Mesenchymal stem cell (in vitro differentiated cells and primary cell): ENCODE data around the gene PLEKHH1.

Experiments used
- DNase-seq: peaks from one replicate; pipeline ENCODE4 v3.0.0-alpha.2; 2013
- H2AFZ ChIP-seq: one replicate; pipeline ENCODE4 v1.6.1; 2013; ENCODE audit warnings: low read depth, mild to moderate bottlenecking, control low read depth, inconsistent platforms, low read length, moderate library complexity
- H2AK5ac ChIP-seq: 2 replicates; pipeline ENCODE4 v1.6.1; 2013; ENCODE audit warnings: low read length, moderate library complexity, mild to moderate bottlenecking, inconsistent platforms; ENCODE audit not compliant: severe bottlenecking
- H2BK120ac ChIP-seq: one replicate; pipeline ENCODE4 v1.6.1; 2013; ENCODE audit warnings: low read depth, mild to moderate bottlenecking, inconsistent platforms, low read length, moderate library complexity
- H2BK12ac ChIP-seq, 2 experiments: one replicate each; pipeline ENCODE4 v1.6.1; 2013; ENCODE audit warnings: inconsistent platforms in 2 of 2, low read length in 2 of 2, mild to moderate bottlenecking in 2 of 2, moderate library complexity in 2 of 2, control low read depth in 1 of 2
- H2BK15ac ChIP-seq: one replicate; pipeline ENCODE4 v1.6.1; 2013; ENCODE audit warnings: mild to moderate bottlenecking, low read depth, inconsistent platforms; ENCODE audit not compliant: poor library complexity, severe bottlenecking
- H2BK5ac ChIP-seq: 2 replicates; pipeline ENCODE4 v1.6.1; 2013; ENCODE audit warnings: low read depth, mild to moderate bottlenecking, low read length, control low read depth, inconsistent platforms; ENCODE audit not compliant: poor library complexity, severe bottlenecking
- H3K14ac ChIP-seq, 2 experiments: one replicate each; pipeline ENCODE4 v1.6.1; 2013; ENCODE audit warnings: inconsistent platforms in 2 of 2, low read length in 2 of 2, control low read depth in 1 of 2, mild to moderate bottlenecking in 1 of 2, moderate library complexity in 1 of 2
- H3K18ac ChIP-seq, 2 experiments: one replicate each; pipeline ENCODE4 v1.6.1; 2013; ENCODE audit warnings: inconsistent platforms in 2 of 2, low read length in 2 of 2, control low read depth in 1 of 2, low read depth in 1 of 2, mild to moderate bottlenecking in 1 of 2
- H3K23ac ChIP-seq, 2 experiments: one replicate each; pipeline ENCODE4 v1.6.1; 2013; ENCODE audit warnings: inconsistent platforms in 2 of 2, low read length in 2 of 2, mild to moderate bottlenecking in 2 of 2, moderate library complexity in 2 of 2, control low read depth in 1 of 2
- H3K27ac ChIP-seq: 2 replicates; pipeline ENCODE4 v1.5.1; 2013; ENCODE audit warnings: mild to moderate bottlenecking, moderate library complexity, low read length, control low read depth, inconsistent platforms; ENCODE audit not compliant: poor library complexity, severe bottlenecking
- H3K27me3 ChIP-seq, 2 experiments: 2 replicates each; pipeline versions ENCODE4 v1.6.1 to v1.7.0; 2013; ENCODE audit warnings: low read length in 2 of 2, mild to moderate bottlenecking in 2 of 2, moderate library complexity in 2 of 2, control low read depth in 1 of 2, inconsistent platforms in 1 of 2; ENCODE audit not compliant: control insufficient read depth in 1 of 2, insufficient read depth in 1 of 2
- H3K36me3 ChIP-seq, 2 experiments: 2 replicates each; pipeline versions ENCODE4 v1.6.1 to v1.7.0; 2013; ENCODE audit warnings: low read length in 2 of 2, control low read depth in 1 of 2, inconsistent platforms in 1 of 2, low read depth in 1 of 2, mild to moderate bottlenecking in 1 of 2; ENCODE audit not compliant: insufficient read depth in 2 of 2, control insufficient read depth in 1 of 2
- H3K4ac ChIP-seq, 2 experiments: one replicate each; pipeline ENCODE4 v1.6.1; 2013; ENCODE audit warnings: inconsistent platforms in 2 of 2, low read length in 2 of 2, mild to moderate bottlenecking in 2 of 2, moderate library complexity in 2 of 2, control low read depth in 1 of 2, low read depth in 1 of 2
- H3K4me1 ChIP-seq: 2 replicates; pipeline ENCODE4 v1.6.1; 2013; ENCODE audit warnings: low read depth, low read length, control low read depth; ENCODE audit not compliant: control insufficient read depth, insufficient read depth
- H3K4me2 ChIP-seq: 2 replicates; pipeline ENCODE4 v1.6.1; 2013; ENCODE audit warnings: low read length, mild to moderate bottlenecking, inconsistent platforms; ENCODE audit not compliant: poor library complexity, severe bottlenecking
- H3K4me3 ChIP-seq, 2 experiments: 2 replicates each; pipeline versions ENCODE4 v1.5.1 to v1.7.0; 2013; ENCODE audit warnings: low read length in 2 of 2, mild to moderate bottlenecking in 2 of 2, control low read depth in 1 of 2, low read depth in 1 of 2; ENCODE audit not compliant: insufficient read depth in 1 of 2
- H3K79me1 ChIP-seq: replicated peaks from 2 replicates; pipeline ENCODE4 v1.6.1; 2013; ENCODE audit warnings: mild to moderate bottlenecking, control low read depth, low read length, inconsistent platforms; ENCODE audit not compliant: poor library complexity, severe bottlenecking
- H3K9ac ChIP-seq: 2 replicates; pipeline ENCODE4 v1.7.0; 2013; ENCODE audit warnings: mild to moderate bottlenecking, low read length, moderate library complexity
- H3K9me3 ChIP-seq: 2 replicates; pipeline ENCODE4 v1.7.0; 2013; ENCODE audit warnings: mild to moderate bottlenecking, low read length; ENCODE audit not compliant: control insufficient read depth
- H4K8ac ChIP-seq: one replicate; pipeline ENCODE4 v1.6.1; 2013; ENCODE audit warnings: inconsistent platforms, mild to moderate bottlenecking, low read length, moderate library complexity
- H4K91ac ChIP-seq: one replicate; pipeline ENCODE4 v1.6.1; 2013; ENCODE audit warnings: mild to moderate bottlenecking, low read length, inconsistent platforms
- WGBS: methylation state at CpG from one replicate; pipeline ENCODE4 v1.1.7; 2013; ENCODE audit warnings: mixed read lengths; 5-methylcytosine and 5-hydroxymethylcytosine counted together

PLEKHH1 gene

GRCh38 chr14:67510121-67510520, 23.0 kb upstream of the PLEKHH1 start:
- no peak overlapping the region for H3K23ac ChIP-seq
- H3K9me3 ChIP-seq, result no peaks in the 10 kb centered on the region
- no peak overlapping the region for H4K8ac ChIP-seq
- H2BK120ac ChIP-seq, result no peak overlapping the region
- no CpG with 5 or more reads among the region's 2 CpGs for WGBS
- H2BK5ac ChIP-seq, result no peak overlapping the region
- H3K4me1 ChIP-seq, result peaks cover 14% of the 10 kb centered on the region
- no peak overlapping the region for H2AFZ ChIP-seq
- no peak overlapping the region for H3K4me2 ChIP-seq
- H4K91ac ChIP-seq, result no peak overlapping the region
- no peaks in the 10 kb centered on the region for H3K79me1 ChIP-seq
- no peak overlapping the region for H3K9ac ChIP-seq
- H3K14ac ChIP-seq, result no peak overlapping the region
- no peak overlapping the region for H2BK15ac ChIP-seq
- H3K36me3 ChIP-seq, result no peaks in the 10 kb centered on the region
- H2BK12ac ChIP-seq, result no peak overlapping the region
- no peak overlapping the region for H3K4ac ChIP-seq
- peak; percentile 26 for DNase-seq
- no peak overlapping the region for H3K18ac ChIP-seq
- H2AK5ac ChIP-seq, result no peak overlapping the region
- peak overlapping the region in 1 of 2 experiments; percentile 21 for H3K4me3 ChIP-seq
- H3K27me3 ChIP-seq, result peaks cover 0 to 11% of the 10 kb centered on the region in 2 experiments
- no peak overlapping the region for H3K27ac ChIP-seq

- peaks cover 3 to 14% of the 10 kb centered on the region in 2 experiments for H3K27me3 ChIP-seq
- H2BK120ac ChIP-seq, result no peak overlapping the region
- H4K91ac ChIP-seq, result no peak overlapping the region
- H3K9ac ChIP-seq, result no peak overlapping the region
- no peak overlapping the region for H3K23ac ChIP-seq
- H3K18ac ChIP-seq, result no peak overlapping the region
- H2AFZ ChIP-seq, result no peak overlapping the region
- H3K9me3 ChIP-seq, result no peaks in the 10 kb centered on the region
- no peak overlapping the region for H3K4me2 ChIP-seq
- 49% methylated on average over 2 of the region's 3 CpGs for WGBS
- H4K8ac ChIP-seq, result no peak overlapping the region
- H3K4me1 ChIP-seq, result peaks cover 18% of the 10 kb centered on the region
- no peak overlapping the region for H2BK15ac ChIP-seq
- H2BK5ac ChIP-seq, result no peak overlapping the region
- no peak overlapping the region for H2BK12ac ChIP-seq
- no peak overlapping the region for H3K27ac ChIP-seq
- H3K79me1 ChIP-seq, result no peaks in the 10 kb centered on the region
- no peaks in the 10 kb centered on the region for H3K36me3 ChIP-seq
- no peak overlapping the region for H3K14ac ChIP-seq
- peak overlapping the region in 1 of 2 experiments; percentile 21 for H3K4me3 ChIP-seq
- H3K4ac ChIP-seq, result no peak overlapping the region
- no peak for DNase-seq
- no peak overlapping the region for H2AK5ac ChIP-seq
Observed at GRCh38 chr14:67510836-67511235, 22.3 kb upstream of the PLEKHH1 start.

GRCh38 chr14:67512463-67513310, 20.4 kb upstream of the PLEKHH1 start:
- Histone ChIP-seq H2BK120ac (no peak overlapping the region), H4K91ac (no peak overlapping the region), H3K14ac (no peak overlapping the region), H3K4me1 (peaks cover 18% of the 10 kb centered on the region), H2AK5ac (peak overlapping the region; percentile 72), H2BK5ac (no peak overlapping the region), H3K9ac (no peak overlapping the region), H2BK15ac (no peak overlapping the region), H3K23ac (no peak overlapping the region), H3K4me3 (no peak overlapping the region), H3K9me3 (no peaks in the 10 kb centered on the region), H3K79me1 (no peaks in the 10 kb centered on the region), H3K4me2 (no peak overlapping the region), H2AFZ (no peak overlapping the region), H3K18ac (no peak overlapping the region), H3K36me3 (no peaks in the 10 kb centered on the region), H4K8ac (no peak overlapping the region), H3K27ac (no peak overlapping the region), H2BK12ac (no peak overlapping the region), H3K4ac (no peak overlapping the region), H3K27me3 (peaks cover 19 to 32% of the 10 kb centered on the region in 2 experiments)
- DNase-seq, result no peak
- 86% methylated on average over 8 of the region's 8 CpGs for WGBS

GRCh38 chr14:67513631-67514108, 19.4 kb upstream of the PLEKHH1 start:
- H3K4me3 ChIP-seq, result peak overlapping the region in 1 of 2 experiments; percentile 82
- no peak overlapping the region for H3K14ac ChIP-seq
- DNase-seq, result no peak
- no peak overlapping the region for H3K18ac ChIP-seq
- H4K8ac ChIP-seq, result no peak overlapping the region
- H3K4me1 ChIP-seq, result peaks cover 18% of the 10 kb centered on the region
- no peak overlapping the region for H2AFZ ChIP-seq
- H2BK15ac ChIP-seq, result no peak overlapping the region
- no peak overlapping the region for H4K91ac ChIP-seq
- H2BK12ac ChIP-seq, result no peak overlapping the region
- no peak overlapping the region for H2BK5ac ChIP-seq
- H3K27ac ChIP-seq, result no peak overlapping the region
- H2BK120ac ChIP-seq, result no peak overlapping the region
- peaks cover 29 to 37% of the 10 kb centered on the region in 2 experiments for H3K27me3 ChIP-seq
- no peak overlapping the region for H3K23ac ChIP-seq
- H3K9me3 ChIP-seq, result no peaks in the 10 kb centered on the region
- peak overlapping the region; percentile 14 for H3K4me2 ChIP-seq
- no peak overlapping the region for H3K9ac ChIP-seq
- H2AK5ac ChIP-seq, result no peak overlapping the region
- no peaks in the 10 kb centered on the region for H3K36me3 ChIP-seq
- H3K79me1 ChIP-seq, result no peaks in the 10 kb centered on the region
- WGBS, result 87% methylated on average over 1 of the region's 1 CpG
- H3K4ac ChIP-seq, result no peak overlapping the region
